ENCODE data around the gene NTSR1. TPM values are rescaled to one million over a fixed set of nuclear protein-coding genes. Genes with fewer than 3 reads are reported as not detected.

Gene NTSR1
- total RNA-seq, 1 donor from 2014 or later: not detected

DNA sequence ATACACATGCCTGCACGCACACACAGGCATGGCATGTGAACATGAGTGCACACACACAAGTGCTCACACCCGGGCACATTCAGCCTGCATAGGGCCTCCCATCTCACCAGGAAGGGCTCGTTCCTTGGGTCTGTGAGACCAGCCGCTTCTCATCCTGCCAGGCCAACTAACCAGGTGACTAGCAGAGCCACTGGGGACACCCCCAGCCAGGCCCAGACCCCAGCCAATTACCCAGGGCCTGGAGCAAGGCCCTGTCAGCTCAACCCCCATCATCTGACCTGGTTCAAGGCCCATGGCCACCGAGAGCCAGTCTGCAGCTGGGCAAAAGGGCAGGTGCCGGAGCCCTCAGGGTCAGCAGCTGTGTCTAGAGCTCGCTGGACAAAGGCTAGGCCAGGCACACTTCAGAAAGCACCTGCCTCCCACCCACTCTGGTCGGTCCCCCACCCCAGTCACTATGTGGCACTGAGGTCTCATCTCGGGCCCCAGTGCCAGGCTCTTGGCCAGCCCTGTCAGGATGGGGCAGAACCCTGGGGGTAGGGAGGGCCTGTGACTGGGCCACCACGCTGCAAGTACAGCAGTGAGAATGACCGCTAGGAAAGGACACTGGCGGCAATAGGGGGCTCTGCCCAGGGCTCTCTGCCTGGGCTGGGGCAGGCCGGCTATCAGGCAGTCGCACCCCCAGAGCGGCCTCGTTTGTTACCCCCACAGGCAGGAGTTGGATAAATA lies 60.9 kb downstream of the NTSR1 start:
- Mint-ChIP-seq H3K4me3 (no peak overlapping the region), H3K4me1 (peaks cover 34% of the 10 kb centered on the region), H3K36me3 (ENCODE audit: low read depth) (no peaks in the 10 kb centered on the region), H3K9me3 (no peaks in the 10 kb centered on the region), H3K27ac (ENCODE audit: unreplicated experiment) (no peak overlapping the region), H3K27me3 (ENCODE audit: low read depth) (peaks cover 9% of the 10 kb centered on the region)
- TF ChIP-seq, protein P1, sequence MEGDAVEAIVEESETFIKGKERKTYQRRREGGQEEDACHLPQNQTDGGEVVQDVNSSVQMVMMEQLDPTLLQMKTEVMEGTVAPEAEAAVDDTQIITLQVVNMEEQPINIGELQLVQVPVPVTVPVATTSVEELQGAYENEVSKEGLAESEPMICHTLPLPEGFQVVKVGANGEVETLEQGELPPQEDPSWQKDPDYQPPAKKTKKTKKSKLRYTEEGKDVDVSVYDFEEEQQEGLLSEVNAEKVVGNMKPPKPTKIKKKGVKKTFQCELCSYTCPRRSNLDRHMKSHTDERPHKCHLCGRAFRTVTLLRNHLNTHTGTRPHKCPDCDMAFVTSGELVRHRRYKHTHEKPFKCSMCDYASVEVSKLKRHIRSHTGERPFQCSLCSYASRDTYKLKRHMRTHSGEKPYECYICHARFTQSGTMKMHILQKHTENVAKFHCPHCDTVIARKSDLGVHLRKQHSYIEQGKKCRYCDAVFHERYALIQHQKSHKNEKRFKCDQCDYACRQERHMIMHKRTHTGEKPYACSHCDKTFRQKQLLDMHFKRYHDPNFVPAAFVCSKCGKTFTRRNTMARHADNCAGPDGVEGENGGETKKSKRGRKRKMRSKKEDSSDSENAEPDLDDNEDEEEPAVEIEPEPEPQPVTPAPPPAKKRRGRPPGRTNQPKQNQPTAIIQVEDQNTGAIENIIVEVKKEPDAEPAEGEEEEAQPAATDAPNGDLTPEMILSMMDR (conservative IDR thresholded peaks at IDR 0.05): no peak
- no peak for DNase-seq (ENCODE audit: low read depth, low spot score)

- peaks cover 38% of the 10 kb centered on the region for H3K4me1 Mint-ChIP-seq
- TF ChIP-seq, protein P1 (conservative IDR thresholded peaks at IDR 0.05): no peak
- no peak overlapping the region for H3K27ac Mint-ChIP-seq (ENCODE audit: unreplicated experiment)
- no peak for DNase-seq (ENCODE audit: low read depth, low spot score)
- H3K36me3 Mint-ChIP-seq (ENCODE audit: low read depth): no peaks in the 10 kb centered on the region
- no peak overlapping the region for H3K4me3 Mint-ChIP-seq
- no peaks in the 10 kb centered on the region for H3K9me3 Mint-ChIP-seq
- peaks cover 9% of the 10 kb centered on the region for H3K27me3 Mint-ChIP-seq (ENCODE audit: low read depth)
Measured at GRCh38 chr20:62770111-62770910, 61.7 kb downstream of the NTSR1 start.

DNA sequence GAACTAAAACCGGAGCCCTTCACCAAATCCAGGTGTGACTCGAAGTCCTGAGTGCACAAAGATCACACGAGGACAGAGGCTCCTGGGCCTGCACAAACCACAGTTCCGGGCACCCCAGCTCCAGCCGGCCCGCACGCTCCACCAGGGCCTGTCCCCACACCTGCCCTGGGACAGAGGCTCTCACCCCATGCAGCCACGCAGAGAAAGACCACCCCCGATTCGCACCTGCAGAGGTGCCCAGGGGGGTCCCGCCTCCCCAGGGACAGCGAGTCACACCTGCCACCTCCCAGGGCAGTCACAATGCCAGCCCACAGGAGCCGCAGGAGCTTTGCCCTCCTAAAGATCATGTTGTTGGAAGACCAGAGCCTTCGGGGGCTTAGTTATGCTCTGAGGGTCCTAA lies 62.3 kb downstream of the NTSR1 start:
- Mint-ChIP-seq H3K4me3 (no peak overlapping the region), H3K27me3 (ENCODE audit: low read depth) (peaks cover 9% of the 10 kb centered on the region), H3K9me3 (no peaks in the 10 kb centered on the region), H3K27ac (ENCODE audit: unreplicated experiment) (no peak overlapping the region), H3K4me1 (peaks cover 38% of the 10 kb centered on the region), H3K36me3 (ENCODE audit: low read depth) (no peaks in the 10 kb centered on the region)
- TF ChIP-seq, protein P1 (conservative IDR thresholded peaks at IDR 0.05): no peak
- DNase-seq (ENCODE audit: low read depth, low spot score): no peak

- no peak overlapping the region for H3K4me3 Mint-ChIP-seq
- H3K4me1 Mint-ChIP-seq: peaks cover 38% of the 10 kb centered on the region
- no peaks in the 10 kb centered on the region for H3K9me3 Mint-ChIP-seq
- H3K27ac Mint-ChIP-seq (ENCODE audit: unreplicated experiment): no peak overlapping the region
- H3K27me3 Mint-ChIP-seq (ENCODE audit: low read depth): peaks cover 7% of the 10 kb centered on the region
- TF ChIP-seq, protein P1 (conservative IDR thresholded peaks at IDR 0.05): no peak
- DNase-seq (ENCODE audit: low read depth, low spot score): no peak
- no peaks in the 10 kb centered on the region for H3K36me3 Mint-ChIP-seq (ENCODE audit: low read depth)
Measured at GRCh38 chr20:62771396-62772102, 62.9 kb downstream of the NTSR1 start.

DNA sequence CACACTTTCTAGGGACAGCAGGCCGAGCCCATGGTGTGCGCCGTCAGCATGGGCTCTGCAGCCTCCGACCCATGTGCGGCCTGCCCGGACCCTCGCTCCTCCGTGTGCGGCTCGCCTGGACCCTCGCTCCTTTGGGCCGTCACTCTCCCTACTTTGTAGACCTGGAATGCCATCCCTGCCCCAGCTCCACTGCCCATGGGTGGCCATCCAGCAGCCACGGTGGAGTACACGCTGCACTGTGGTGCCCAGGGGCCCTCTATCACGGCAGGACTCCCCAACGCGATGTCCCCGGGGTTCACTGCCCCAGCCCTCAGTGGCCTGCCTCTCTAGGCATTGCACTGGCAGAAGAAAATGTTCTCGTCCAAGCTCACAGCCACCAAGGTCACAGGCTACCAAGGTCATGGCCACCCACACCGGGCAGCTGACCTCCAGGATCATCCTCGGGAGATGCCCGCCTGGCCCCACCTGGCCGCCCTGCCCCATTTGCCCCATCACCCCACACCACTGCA lies 63.5 kb downstream of the NTSR1 start:
- no peaks in the 10 kb centered on the region for H3K9me3 Mint-ChIP-seq
- peaks cover 38% of the 10 kb centered on the region for H3K4me1 Mint-ChIP-seq
- no peak overlapping the region for H3K4me3 Mint-ChIP-seq
- H3K27me3 Mint-ChIP-seq (ENCODE audit: low read depth): peaks cover 5% of the 10 kb centered on the region
- no peaks in the 10 kb centered on the region for H3K36me3 Mint-ChIP-seq (ENCODE audit: low read depth)
- TF ChIP-seq, protein P1 (conservative IDR thresholded peaks at IDR 0.05): no peak
- DNase-seq (ENCODE audit: low read depth, low spot score): no peak
- peak overlapping the region; percentile 71 for H3K27ac Mint-ChIP-seq (ENCODE audit: unreplicated experiment)
